Fibroblast of upper back skin (primary cell): ENCODE measurements around the gene CCDC18.
"Not testable (repeated sequence)": the region's sequence is repeated elsewhere in the genome, so short reads cannot be mapped to it uniquely, and the experiment has no call there.

Source experiments
- DNase-seq: peaks from one replicate; pipeline ENCODE4 v3.0.0-alpha.2; 2013

CCDC18 gene, protein sequence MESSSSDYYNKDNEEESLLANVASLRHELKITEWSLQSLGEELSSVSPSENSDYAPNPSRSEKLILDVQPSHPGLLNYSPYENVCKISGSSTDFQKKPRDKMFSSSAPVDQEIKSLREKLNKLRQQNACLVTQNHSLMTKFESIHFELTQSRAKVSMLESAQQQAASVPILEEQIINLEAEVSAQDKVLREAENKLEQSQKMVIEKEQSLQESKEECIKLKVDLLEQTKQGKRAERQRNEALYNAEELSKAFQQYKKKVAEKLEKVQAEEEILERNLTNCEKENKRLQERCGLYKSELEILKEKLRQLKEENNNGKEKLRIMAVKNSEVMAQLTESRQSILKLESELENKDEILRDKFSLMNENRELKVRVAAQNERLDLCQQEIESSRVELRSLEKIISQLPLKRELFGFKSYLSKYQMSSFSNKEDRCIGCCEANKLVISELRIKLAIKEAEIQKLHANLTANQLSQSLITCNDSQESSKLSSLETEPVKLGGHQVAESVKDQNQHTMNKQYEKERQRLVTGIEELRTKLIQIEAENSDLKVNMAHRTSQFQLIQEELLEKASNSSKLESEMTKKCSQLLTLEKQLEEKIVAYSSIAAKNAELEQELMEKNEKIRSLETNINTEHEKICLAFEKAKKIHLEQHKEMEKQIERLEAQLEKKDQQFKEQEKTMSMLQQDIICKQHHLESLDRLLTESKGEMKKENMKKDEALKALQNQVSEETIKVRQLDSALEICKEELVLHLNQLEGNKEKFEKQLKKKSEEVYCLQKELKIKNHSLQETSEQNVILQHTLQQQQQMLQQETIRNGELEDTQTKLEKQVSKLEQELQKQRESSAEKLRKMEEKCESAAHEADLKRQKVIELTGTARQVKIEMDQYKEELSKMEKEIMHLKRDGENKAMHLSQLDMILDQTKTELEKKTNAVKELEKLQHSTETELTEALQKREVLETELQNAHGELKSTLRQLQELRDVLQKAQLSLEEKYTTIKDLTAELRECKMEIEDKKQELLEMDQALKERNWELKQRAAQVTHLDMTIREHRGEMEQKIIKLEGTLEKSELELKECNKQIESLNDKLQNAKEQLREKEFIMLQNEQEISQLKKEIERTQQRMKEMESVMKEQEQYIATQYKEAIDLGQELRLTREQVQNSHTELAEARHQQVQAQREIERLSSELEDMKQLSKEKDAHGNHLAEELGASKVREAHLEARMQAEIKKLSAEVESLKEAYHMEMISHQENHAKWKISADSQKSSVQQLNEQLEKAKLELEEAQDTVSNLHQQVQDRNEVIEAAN (N-terminal part only)

DNA sequence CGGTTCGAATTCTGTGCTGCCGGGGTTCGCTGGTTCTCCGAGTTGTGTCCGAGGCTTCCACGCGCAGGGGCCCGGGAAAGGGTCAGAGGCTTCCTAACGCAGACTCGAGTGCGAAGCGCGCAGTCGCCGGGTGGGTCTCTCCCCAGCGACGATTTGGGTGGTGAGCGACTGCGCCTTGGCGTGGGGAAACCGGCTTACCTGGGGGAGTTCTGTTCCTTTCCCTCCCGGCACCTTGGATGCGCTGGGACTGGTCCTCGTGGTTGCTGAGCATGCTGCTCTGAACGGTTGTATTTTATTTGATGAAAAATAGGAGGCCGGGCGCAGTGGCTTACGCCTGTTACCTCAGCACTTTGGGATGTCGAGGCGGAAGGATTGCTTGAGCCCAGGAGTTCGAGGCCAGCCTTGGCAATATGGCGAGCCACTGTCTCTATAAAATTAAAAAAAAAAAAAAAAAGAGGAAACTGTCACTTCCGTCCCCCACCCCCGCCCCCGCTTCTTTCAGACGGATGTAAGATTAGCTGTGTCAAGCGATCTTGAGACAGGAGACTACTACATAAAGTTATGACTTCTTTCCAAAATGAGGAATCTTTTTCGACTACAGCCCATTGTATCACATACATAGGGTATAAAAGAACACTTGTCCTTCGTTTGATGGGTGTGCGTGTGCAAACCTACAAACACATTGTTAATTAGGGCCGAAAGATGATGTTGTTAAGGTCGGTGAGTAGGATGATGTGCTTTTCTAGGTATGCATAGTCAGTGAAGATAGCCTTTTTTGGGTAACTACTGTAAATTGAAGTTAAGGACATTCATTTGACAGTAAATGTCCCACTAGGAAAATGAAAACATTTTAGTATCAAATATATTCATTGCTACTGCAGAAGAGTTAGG lies at the start of gene CCDC18:
TSS of gene CCDC18 (plus strand) at position 2 of the 891 bp plus-strand sequence. CDS start 2,638 bp downstream, outside the sequence.
- DNase-seq = peak; percentile 20

DNA sequence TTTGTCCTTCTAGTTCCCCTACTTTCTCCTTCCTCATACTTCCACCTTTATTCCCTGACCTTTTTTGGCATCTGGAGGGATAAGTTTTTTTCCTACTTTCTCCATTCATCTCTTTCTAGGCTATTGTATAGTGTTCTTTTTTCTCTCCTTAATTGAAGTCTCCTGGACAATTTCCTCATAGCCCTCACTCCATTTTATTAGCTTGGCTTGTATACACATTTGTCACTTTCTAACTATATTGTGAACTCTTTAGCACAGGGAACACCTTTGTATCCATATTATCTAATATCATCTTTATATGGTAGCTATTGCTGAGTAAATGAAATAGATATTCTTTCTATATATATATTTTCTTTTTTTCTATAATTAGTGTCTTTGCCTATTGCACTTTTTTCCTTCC lies 47.9 kb upstream of the CCDC18 start:
- DNase-seq = no peak

DNA sequence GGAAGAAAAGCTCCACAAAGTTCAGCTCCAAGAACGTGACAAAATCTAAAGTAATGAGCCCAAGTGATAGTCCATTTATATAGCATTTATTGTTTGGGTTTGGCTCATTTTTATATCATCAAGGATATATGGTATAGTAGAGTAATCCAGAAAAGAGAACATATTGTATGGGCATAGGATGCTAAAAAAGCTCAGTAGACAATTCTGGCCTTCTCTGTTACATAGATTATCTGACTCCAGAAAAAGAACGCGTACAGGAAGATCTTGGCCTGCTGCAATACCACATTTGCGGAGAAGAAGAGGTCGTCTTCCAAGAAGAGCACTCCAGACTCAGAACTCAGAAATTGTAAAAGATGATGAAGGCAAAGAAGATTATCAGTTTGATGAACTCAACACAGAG lies 44.1 kb upstream of the CCDC18 start:
- no peak for DNase-seq

DNA sequence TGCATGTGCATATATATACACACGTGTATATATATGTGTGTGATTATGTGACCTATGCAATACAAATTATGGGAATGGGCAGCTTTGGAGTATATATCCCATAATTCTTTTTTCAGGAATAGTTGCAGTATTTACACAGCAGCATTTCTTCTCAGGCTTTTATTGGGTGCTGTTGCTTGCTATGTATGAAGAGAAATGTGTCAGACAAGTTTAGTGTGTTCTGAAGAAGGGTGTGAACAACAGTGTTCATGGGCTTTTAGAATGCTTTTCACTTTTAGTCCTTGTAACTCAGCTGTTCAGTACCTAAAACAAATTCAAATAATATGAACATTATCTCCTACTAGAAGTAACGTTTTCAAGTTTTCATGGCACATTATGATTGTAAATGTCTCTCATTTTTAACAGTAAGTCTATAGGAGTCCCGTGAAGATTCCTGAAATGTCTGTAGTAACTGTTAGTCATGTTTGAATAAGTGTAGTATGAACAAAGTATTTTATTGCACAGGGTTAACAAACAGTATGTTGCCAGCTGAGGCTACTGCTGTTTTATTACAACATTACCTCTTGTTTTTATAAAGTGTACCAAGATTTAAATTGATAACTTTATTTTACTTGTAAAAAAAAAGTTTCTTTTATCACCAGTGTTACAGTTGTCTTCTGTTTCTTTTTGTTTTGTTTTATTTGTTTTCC lies 42.8 kb upstream of the CCDC18 start:
- no peak for DNase-seq

DNA sequence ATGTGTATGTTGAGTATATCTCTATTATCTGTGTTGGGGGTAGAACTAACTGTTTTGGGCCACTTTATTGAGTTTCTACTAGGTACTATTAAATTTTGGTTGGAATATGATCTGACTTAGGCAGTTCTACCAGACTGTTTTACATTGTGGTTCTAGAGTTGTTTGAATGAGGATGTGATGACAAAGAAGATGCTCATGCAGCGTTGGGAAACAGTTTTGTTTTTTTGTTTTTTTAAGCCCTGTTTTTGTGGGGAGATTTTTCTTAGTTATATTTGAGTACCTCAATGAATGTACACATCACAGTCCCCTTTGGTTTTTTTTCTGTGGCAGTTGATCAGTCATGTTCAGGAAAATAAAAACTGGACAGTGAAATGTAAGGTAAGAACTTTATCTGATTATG lies 40.4 kb upstream of the CCDC18 start:
- no peak for DNase-seq

DNA sequence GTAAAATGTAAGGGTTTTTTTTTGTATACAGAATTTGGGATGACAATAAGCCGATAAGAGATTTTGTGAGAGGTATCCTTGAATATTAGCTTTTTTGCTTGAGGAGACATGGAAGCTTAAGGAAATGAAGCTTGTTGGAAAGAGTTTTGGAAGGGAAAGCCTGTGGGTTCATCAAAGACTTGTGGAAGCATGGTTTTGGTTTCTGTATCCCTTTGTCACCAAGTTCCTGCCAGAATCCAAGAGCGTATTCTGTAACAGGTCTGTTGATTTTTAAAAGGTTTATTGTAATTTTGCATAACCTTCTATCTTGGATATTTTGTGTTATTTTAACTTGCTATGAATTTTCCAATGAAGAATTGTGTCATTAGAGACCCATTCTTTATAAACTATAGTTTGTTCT lies 38.4 kb upstream of the CCDC18 start:
- DNase-seq = no peak

DNA sequence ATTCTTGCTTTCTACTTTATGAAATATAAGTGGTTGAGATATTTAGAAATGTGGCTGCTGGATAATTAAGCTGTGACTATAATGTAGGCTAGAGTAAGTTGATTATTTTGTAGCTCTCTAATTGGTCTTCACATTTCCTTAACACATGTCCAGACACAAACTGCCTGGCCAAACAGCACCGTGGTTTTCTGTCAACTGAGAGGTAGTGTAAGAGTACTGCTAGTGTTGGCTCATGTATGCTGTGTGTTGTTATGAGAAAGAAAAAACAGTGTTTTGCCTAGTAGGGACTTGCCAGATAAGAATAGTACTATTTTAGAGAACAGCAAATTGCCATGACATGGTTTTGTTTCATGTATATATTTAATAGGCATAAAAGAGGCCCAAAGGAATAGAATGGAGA lies 37.4 kb upstream of the CCDC18 start:
- no peak for DNase-seq

DNA sequence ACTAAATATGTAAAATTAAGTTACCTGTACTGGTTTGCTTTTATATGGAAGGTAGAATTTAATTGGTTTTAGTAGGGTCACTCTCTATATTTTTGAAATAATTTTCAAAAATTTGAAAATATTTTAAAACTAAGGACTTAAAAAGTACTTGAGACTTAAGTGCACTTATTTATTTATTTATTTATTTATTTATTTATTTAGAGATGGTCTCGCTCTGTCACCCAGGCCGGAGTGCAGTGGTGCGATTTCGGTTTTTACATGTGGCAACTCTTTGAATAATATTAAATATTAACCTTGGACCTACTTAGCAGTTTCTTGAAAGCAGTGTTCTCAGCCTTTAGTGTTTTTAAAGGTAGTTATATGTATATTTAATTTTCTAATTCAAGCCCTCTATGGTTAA lies 36.8 kb upstream of the CCDC18 start:
- no peak for DNase-seq

DNA sequence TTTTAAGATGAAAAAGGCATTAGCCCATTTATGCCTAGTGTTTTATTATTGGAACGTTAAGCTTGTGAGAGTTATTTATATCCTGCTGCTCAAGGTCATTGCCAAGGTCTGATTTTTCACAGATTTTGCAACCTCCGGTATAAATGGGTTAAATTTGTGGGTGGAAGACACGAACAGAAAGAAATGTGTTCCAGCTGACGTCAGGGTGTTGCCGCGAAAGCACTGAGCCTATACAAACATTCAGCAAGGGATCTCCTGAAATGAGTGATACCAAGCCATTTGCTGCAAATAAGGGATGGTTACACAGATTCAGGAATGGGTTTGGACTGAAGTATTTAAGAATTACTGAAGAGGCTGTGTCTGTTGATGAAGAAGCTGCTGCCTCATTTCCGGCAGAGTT lies 32.5 kb upstream of the CCDC18 start:
- peak; percentile 47 for DNase-seq

DNA sequence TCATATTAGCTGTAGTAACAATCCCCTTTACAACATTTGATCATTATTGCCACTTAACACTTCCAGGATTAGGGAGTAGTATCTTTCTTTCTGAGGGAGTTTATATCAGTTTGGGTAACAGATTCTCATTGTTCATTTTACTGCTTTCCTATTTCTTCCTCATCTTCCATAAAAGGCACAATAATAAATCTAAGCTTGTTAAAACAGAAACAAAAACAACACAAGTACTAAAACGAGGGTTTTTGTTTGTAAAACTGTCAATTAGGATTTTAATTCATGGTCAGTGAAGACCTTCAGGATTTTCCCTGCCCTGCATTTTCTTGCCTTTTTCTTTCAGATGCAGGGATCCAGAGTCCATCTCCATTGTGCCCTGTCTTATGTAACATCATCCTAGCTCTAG lies 29.8 kb upstream of the CCDC18 start:
- no peak for DNase-seq

DNA sequence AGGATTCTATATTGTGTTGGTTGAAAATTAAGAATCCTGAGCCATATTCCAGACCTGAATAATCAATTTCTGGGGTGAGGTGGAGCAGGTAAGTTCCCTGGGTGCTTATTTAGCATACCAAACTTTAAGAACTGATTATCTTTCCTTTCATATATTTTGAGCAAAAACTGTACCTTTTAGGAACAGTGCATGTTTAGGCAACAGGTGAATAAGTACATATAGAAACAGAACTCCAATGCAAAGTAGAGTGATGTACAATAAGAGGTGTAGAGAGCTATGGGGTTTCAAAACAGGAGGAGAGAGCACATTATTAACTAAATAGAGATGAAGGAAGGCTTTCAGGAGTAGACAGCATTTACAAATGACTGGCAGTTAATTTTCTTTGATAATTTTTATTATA lies 29.1 kb upstream of the CCDC18 start:
- DNase-seq = no peak

DNA sequence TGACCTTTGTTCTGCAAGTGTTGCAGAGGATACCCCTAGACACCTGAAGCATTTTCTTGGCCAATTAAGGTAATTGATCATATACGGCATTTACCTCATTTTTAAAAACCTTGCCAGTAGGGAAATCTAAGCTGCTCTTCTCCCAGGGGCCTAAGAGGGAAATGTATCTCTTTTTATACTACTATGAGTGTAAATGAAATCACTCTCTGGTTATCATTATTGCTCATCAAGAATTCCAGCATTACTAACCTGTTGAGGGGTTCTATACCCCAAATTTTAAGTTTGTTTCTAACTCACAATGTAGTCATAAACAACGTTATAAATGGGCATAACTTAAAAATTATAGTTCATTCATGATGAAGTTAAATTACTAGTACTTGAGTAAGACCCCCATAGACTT lies 27.7 kb upstream of the CCDC18 start:
- DNase-seq = no peak

DNA sequence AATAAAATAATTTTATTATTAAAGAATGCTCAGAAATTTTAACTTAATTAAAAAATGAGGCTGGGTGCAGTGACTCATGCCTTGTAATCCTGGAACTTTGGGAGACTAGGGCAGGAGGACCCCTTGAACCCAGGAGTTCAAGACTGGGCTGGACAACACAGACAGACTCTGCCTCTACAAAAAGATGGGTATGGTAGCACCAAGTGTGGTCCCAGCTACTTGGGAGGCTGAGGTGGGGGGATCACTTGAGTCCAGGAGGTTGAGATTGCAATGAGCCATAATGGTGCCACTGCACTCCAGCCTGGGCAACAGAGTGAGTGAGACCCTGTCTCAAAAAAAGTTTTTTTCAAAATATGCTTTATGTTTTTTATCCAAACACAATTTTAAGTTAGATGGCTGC lies 25.6 kb upstream of the CCDC18 start:
- no peak for DNase-seq

DNA sequence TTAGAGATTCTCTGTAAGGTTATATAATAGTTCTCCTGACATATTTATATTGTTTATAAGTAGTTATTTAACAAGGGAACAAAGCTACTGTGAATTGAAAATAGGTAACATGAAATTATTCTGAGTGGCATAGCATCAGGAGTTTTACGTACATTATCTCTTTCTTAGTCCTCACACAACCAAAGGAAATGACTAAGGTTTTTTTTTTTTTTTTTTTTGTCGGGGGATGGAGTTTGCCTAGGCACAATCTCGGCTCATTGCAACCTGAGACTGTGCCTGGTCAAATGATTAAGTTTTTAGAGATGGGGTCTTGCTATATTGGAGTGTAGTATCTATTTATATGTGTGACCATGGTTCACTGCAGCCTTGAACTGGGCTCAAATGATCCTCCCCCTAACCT lies 25.2 kb upstream of the CCDC18 start:
- no peak for DNase-seq

DNA sequence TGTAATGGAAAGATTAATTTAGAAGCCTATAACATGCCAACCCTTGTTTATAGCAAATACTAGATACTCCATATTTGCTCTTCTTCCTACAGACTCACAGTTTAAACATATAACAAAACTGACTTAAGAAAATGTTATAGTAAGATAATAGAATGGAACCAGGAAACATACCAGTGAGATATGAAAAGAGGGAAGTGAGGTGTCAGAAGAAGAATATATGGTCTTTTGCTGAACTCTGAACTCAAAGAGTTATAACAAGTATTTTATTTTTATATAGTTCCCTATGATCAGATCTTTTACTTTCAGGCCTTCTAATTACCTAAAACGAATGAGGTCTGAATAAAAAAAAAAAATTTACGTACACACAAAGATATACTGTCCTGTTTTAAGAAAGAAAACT lies 21.2 kb upstream of the CCDC18 start:
- no peak for DNase-seq

DNA sequence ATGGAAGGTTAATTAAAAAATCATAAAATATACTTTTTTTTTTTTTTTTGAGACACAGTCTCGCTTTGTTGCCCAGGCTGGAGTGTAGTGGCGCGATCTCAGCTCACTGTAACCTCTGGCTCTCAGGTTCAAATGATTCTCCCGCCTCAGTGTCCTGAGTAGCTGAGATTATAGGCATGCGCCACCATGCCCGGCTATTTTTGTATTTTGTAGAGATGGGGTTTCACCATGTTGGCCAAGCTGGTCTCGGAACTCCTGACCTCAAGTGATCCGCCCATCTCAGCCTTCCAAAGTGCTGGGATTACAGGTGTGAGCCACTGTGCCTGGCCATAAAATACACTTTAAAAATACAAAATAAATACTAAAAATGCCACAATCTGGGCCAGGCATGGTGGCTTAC lies 17.2 kb upstream of the CCDC18 start:
- not testable (repeated sequence) for DNase-seq

DNA sequence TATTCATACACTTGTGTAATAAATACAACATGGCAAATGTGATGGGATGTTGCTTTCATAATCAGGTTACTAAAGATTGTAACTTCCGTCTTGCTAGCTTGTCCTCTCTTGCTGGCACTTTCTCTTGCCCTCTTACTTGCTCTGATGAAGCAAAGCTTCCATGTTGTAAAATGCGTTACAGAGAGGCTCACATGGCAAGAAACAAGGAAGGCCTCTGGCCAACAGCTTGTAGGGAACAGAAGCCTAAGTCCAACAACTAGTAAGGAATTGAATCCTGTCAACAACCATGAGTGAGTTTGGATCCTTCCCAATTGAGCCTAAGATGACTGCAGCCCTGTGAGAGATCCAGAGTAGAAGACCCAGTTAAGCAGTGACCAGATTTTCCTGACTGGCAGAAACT lies 15.7 kb upstream of the CCDC18 start:
- no peak for DNase-seq

DNA sequence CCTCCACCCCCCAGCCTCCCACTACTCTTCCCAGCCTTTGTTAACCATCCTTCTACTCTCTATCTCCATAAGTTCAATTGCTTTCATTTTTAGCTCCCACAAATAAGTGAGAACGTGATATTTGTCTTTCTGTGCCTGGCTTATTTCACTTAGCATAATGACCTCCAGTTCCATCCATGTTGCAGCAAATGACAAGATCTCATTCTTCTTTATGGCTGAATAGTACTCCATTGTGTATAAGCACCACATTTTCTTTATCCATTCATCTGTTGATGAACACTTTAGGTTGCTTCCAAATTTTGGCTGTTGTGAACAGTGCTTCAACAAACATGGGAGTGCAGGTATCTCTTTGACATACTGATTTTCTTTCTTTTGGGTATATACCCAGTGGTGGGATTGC lies 14.6 kb upstream of the CCDC18 start:
- not testable (repeated sequence) for DNase-seq

DNA sequence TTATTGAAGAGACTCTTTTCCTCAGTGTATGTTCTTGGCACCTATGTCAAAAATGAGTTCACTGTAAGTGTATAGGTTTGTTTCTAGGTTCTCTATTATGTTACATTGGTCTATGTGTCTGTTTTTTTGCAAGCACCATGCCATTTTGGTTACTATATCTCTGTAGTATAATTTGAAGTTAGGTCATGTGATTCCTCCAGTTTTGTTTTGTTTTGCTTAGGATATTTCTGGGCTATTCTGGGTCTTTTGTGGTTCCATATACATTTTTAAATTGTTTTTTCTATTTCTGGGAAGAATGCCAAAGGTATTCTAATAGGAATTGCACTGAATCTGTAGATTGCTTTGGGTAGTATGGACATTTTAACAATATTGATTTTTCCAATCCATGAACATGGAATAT lies 13.5 kb upstream of the CCDC18 start:
- peak; percentile 7 for DNase-seq

DNA sequence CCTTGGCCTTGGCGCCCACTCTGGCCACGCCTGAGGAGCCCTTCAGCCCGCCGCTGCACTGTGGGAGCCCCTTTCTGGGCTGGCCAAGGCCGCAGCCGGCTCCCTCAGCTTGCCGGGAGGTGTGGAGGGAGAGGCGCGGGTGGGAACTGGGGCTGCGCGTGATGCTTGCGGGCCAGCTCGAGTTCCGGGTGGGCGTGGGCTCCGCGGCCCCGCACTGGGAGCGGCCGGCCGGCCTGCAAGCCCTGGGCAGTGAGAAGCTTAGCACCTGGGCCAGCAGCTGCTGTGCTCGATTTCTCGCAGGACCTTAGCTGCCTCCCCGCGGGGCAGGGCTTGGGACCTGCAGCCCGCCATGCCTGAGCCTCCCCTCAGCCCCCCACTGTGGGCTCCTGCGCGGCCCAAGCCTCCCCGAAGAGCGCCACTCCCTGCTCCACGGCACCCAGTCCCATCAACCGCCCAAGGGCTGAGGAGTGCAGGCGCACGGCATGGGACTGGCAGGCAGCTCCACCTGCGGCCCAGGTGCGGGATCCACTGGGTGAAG lies 10.3 kb upstream of the CCDC18 start:
- not testable (repeated sequence) for DNase-seq

DNA sequence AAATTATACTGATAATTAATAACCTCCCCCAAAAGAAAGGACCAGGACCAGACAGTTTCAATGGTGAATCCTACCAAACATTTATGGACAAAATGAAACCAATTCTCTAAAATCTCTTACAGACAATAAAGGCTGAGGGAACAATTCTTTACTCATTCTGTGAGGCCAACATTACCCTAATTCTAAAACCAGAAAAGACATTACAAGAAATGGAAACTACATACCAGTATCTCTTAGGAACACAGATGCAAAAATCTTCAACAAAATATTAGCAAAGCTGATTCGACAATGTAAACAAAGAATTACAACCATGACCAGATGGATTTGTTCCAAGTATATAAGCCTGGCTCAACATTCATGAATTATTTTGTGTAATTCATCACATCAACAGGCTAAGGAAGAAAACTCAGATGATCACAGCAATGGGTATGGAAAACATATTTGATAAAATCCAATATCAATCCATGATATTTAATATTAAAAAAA lies 8.9 kb upstream of the CCDC18 start:
- DNase-seq = peak; percentile 30
